CD8-positive, alpha-beta memory T cell (primary cell): ENCODE results near the gene CCDC117. TPM values are rescaled to one million over a fixed set of nuclear protein-coding genes. Genes with fewer than 3 reads are reported as not detected.

ENCODE experiments used
- CTCF ChIA-PET: fragments of 350-600 bp; sonication (Branson Sonifier 250); formaldehyde crosslinking; loops from one replicate; lab custom pipeline; 2021; ENCODE audit warnings: antibody characterized with exemption; lab: Charles Lee
- POLR2A ChIA-PET: fragments of 350-600 bp; sonication (Branson Sonifier 250); formaldehyde crosslinking; loops from one replicate; lab custom pipeline; 2021; ENCODE audit warnings: antibody characterized with exemption; lab: Charles Lee
- DNase-seq, 5 donors: peaks; one replicate each; pipeline versions ENCODE4 v3.0.0 to v3.0.0-alpha.2; 2020 to 2022; ENCODE audit warnings: mixed read lengths in 1 of 5
- H3K27ac ChIP-seq: one replicate; pipeline ENCODE4 v1.7.0; 2013; ENCODE audit warnings: low read depth, mild to moderate bottlenecking, low read length, moderate library complexity
- H3K27me3 ChIP-seq: 2 replicates; pipeline ENCODE4 v1.7.0; 2013; ENCODE audit warnings: low read length, mild to moderate bottlenecking; ENCODE audit not compliant: insufficient read depth, poor library complexity, severe bottlenecking
- H3K36me3 ChIP-seq: 2 replicates; pipeline ENCODE4 v1.7.0; 2013; ENCODE audit warnings: mild to moderate bottlenecking, low read length, moderate library complexity; ENCODE audit not compliant: insufficient read depth
- H3K4me1 ChIP-seq: 2 replicates; pipeline ENCODE4 v1.7.0; 2013; ENCODE audit warnings: mild to moderate bottlenecking, low read length, moderate library complexity; ENCODE audit not compliant: insufficient read depth
- H3K4me3 ChIP-seq: 2 replicates; pipeline ENCODE4 v1.7.0; 2013; ENCODE audit warnings: mild to moderate bottlenecking, low read length
- H3K9me3 ChIP-seq: 2 replicates; pipeline ENCODE4 v1.7.0; 2013; ENCODE audit warnings: mild to moderate bottlenecking, low read length
- H3K27ac Mint-ChIP-seq, 8 donors: one replicate each; pipeline ENCODE4 v1.8.0; 2020 to 2021; ENCODE audit warnings: mixed read lengths in 8 of 8, mild to moderate bottlenecking in 6 of 8, inconsistent platforms in 3 of 8, moderate library complexity in 3 of 8
- H3K27me3 Mint-ChIP-seq, 2 donors: one replicate each; pipeline ENCODE4 v1.8.0; 2020 to 2021; ENCODE audit warnings: mixed read lengths in 2 of 2, mild to moderate bottlenecking in 1 of 2, moderate library complexity in 1 of 2
- H3K36me3 Mint-ChIP-seq, 3 donors: one replicate each; pipeline ENCODE4 v1.8.0; 2020 to 2021; ENCODE audit warnings: mixed read lengths in 3 of 3, inconsistent platforms in 1 of 3, mild to moderate bottlenecking in 1 of 3
- H3K4me1 Mint-ChIP-seq, 3 donors: one replicate each; pipeline ENCODE4 v1.8.0; 2020 to 2021; ENCODE audit warnings: mixed read lengths in 3 of 3, inconsistent platforms in 1 of 3, mild to moderate bottlenecking in 1 of 3
- H3K4me3 Mint-ChIP-seq, 7 donors: one replicate each; pipeline ENCODE4 v1.8.0; 2020 to 2021; ENCODE audit warnings: mixed read lengths in 7 of 7, mild to moderate bottlenecking in 6 of 7, moderate library complexity in 4 of 7, inconsistent platforms in 2 of 7
- H3K9me3 Mint-ChIP-seq, 5 donors: one replicate each; pipeline ENCODE4 v1.8.0; 2020 to 2022; ENCODE audit warnings: mixed read lengths in 5 of 5, mild to moderate bottlenecking in 3 of 5, moderate library complexity in 2 of 5, inconsistent platforms in 1 of 5
- polyA plus RNA-seq: library from polyadenylated mRNA; unstranded; fragments of 300-500 nt; fragmentation: Illumina TruSeq; gene quantifications from one replicate; pipeline ENCODE4 v1.2.3, GENCODE V29; 2021
- total RNA-seq, 2 experiments: library from RNA; stranded (reverse); gene quantifications; one replicate each; pipeline ENCODE4 v1.2.3, GENCODE V29; 2021

CCDC117 gene
- total and polyA plus RNA-seq, 3 experiments from 2014 or later = 11.2 to 24.6 (median 20.9) TPM

- Histone ChIP-seq H3K4me3 (no peak overlapping the region), H3K36me3 (no peaks in the 10 kb centered on the region), H3K4me1 (peaks cover 13% of the 10 kb centered on the region), H3K27me3 (no peaks in the 10 kb centered on the region), H3K9me3 (no peaks in the 10 kb centered on the region), H3K27ac (no peak overlapping the region)
- ChIA-PET POLR2A (interaction anchor here (1.3 to 2.1 kb wide), 2 partner anchors 29 to 229 kb away, joined by 3 to 8 read pairs; partner anchors contain the start of gene XBP1), CTCF (interaction anchor here (0.9 to 4.2 kb wide), 23 partner anchors 9 to 810 kb away, joined by 3 to 50 read pairs (median 6); partner anchors contain the start of gene XBP1)
- no peaks in the 10 kb centered on the region for H3K9me3 Mint-ChIP-seq
- DNase-seq = peak; percentile 59 to 81 (median 67)
- H3K27me3 Mint-ChIP-seq = peaks cover 0 to 1% of the 10 kb centered on the region in 2 donors
- H3K4me1 Mint-ChIP-seq = peaks cover 18 to 45% (median 23%) of the 10 kb centered on the region in 3 donors
- H3K27ac Mint-ChIP-seq = peak overlapping the region in 3 of 8 donors; percentile 3 to 52 (median 40)
- H3K36me3 Mint-ChIP-seq = peaks cover 0 to 9% (median 6%) of the 10 kb centered on the region in 3 donors
- H3K4me3 Mint-ChIP-seq = peak overlapping the region in 3 of 7 donors; percentile 37 to 70 (median 49)
Measured at GRCh38 chr22:28829358-28830181, 57.1 kb downstream of the CCDC117 start.

DNA sequence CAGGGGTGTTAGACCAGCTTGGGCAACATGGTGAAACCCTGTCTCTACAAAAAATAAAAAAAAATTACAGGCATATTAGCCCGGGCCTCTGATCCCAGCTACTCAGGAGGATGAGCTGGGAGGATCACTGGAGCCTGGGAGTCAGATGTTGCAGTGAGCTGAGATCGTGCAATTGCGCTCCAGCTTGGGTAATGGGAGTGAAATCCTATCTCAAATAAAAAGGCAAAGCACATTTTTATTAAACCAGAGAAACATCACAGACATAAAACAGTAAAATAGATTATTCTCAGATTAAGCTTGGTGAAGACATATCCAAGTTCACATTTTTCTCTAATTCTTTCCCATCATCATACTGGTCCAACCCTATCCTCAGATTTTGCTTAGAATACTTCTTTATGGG lies 57.9 kb downstream of the CCDC117 start:
- Mint-ChIP-seq H3K27ac (no peak overlapping the region), H3K4me1 (peaks cover 16 to 40% (median 23%) of the 10 kb centered on the region in 3 donors), H3K27me3 (peaks cover 0 to 1% of the 10 kb centered on the region in 2 donors), H3K36me3 (peaks cover 0 to 6% (median 4%) of the 10 kb centered on the region in 3 donors), H3K4me3 (no peak overlapping the region), H3K9me3 (no peaks in the 10 kb centered on the region)
- peaks cover 10% of the 10 kb centered on the region for H3K4me1 ChIP-seq
- DNase-seq = no peak
- no peaks in the 10 kb centered on the region for H3K9me3 ChIP-seq
- no peaks in the 10 kb centered on the region for H3K36me3 ChIP-seq
- ChIA-PET POLR2A (interaction anchor here (0.7 kb wide), 1 partner anchor 30 kb away, joined by 3 read pairs; the partner anchor contains the start of gene XBP1), CTCF (interaction anchor here (0.8 to 4.2 kb wide), 12 partner anchors 12 to 243 kb away, joined by 3 to 50 read pairs (median 12); partner anchors contain the start of gene XBP1)
- no peaks in the 10 kb centered on the region for H3K27me3 ChIP-seq
- H3K4me3 ChIP-seq = no peak overlapping the region
- no peak overlapping the region for H3K27ac ChIP-seq

GRCh38 chr22:28831140-28832072 lies 58.9 kb downstream of the CCDC117 start:
- H3K4me1 Mint-ChIP-seq = peaks cover 16 to 38% (median 22%) of the 10 kb centered on the region in 3 donors
- Histone ChIP-seq H3K27me3 (no peaks in the 10 kb centered on the region), H3K27ac (no peak overlapping the region), H3K4me1 (peaks cover 10% of the 10 kb centered on the region), H3K9me3 (no peaks in the 10 kb centered on the region), H3K36me3 (no peaks in the 10 kb centered on the region), H3K4me3 (no peak overlapping the region)
- H3K4me3 Mint-ChIP-seq = no peak overlapping the region
- H3K27ac Mint-ChIP-seq = peak overlapping the region in 1 of 8 donors; percentile 84
- no peak for DNase-seq
- POLR2A ChIA-PET = interaction anchor here (0.7 kb wide), 1 partner anchor 31 kb away, joined by 3 read pairs; the partner anchor contains the start of gene XBP1
- H3K27me3 Mint-ChIP-seq = peaks cover 0 to 1% of the 10 kb centered on the region in 2 donors
- no peaks in the 10 kb centered on the region for H3K9me3 Mint-ChIP-seq
- peaks cover 0 to 6% (median 4%) of the 10 kb centered on the region in 3 donors for H3K36me3 Mint-ChIP-seq
- CTCF ChIA-PET = interaction anchor here (0.9 to 4.0 kb wide), 4 partner anchors 16 to 238 kb away, joined by 3 to 50 read pairs (median 16); no protein-coding TSS in a partner anchor

GRCh38 chr22:28832731-28833130 lies 60.2 kb downstream of the CCDC117 start:
- Histone ChIP-seq H3K4me1 (peaks cover 10% of the 10 kb centered on the region), H3K9me3 (no peaks in the 10 kb centered on the region), H3K27ac (no peak overlapping the region), H3K27me3 (no peaks in the 10 kb centered on the region), H3K4me3 (no peak overlapping the region), H3K36me3 (no peaks in the 10 kb centered on the region)
- Mint-ChIP-seq H3K4me3 (no peak overlapping the region), H3K27ac (peak overlapping the region in 2 of 8 donors; percentile 23 to 40), H3K9me3 (no peaks in the 10 kb centered on the region), H3K36me3 (peaks cover 0 to 6% (median 4%) of the 10 kb centered on the region in 3 donors), H3K27me3 (peaks cover 0 to 1% of the 10 kb centered on the region in 2 donors), H3K4me1 (peaks cover 16 to 31% (median 18%) of the 10 kb centered on the region in 3 donors)
- POLR2A ChIA-PET = no interaction called here
- no peak for DNase-seq
- CTCF ChIA-PET = no interaction called here

GRCh38 chr22:28833276-28833923 lies 60.9 kb downstream of the CCDC117 start:
- H3K9me3 Mint-ChIP-seq = no peaks in the 10 kb centered on the region
- CTCF ChIA-PET = no interaction called here
- H3K4me1 ChIP-seq = peaks cover 10% of the 10 kb centered on the region

DNA sequence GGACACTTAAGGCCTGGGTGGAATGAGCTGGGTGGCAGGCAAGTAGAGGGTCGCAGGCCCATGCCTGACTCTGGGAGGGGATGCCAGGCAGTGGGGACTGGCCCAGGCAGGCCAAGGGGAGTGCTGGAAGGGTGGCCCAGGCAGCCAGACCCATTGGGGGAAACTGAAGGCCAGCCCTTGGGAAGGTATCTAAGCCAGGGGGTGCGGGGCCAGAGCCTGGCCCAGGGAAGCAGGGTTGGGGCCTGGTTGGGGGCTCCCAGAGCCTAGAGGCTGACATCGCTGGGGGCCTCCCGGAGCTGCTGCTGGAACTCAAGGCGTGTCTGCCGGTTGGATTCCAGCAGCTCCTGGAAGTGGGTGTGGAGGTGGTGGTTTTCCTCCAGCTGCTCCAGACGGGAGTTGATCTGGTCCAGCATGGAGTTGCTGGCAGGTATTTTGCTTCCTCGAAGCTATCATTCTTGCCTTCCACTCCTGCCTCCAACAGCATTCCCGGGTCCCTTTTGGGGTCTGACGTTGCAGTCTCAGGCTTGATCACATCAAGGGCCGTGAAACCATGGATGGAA lies 63.2 kb downstream of the CCDC117 start:
- DNase-seq = no peak
- H3K27ac ChIP-seq = no peak overlapping the region
- no peaks in the 10 kb centered on the region for H3K9me3 ChIP-seq
- ChIA-PET CTCF (interaction anchor here (1.3 to 1.6 kb wide), 2 partner anchors 45 to 235 kb away, joined by 3 to 4 read pairs; no protein-coding TSS in a partner anchor), POLR2A (no interaction called here)
- H3K4me3 Mint-ChIP-seq = no peak overlapping the region
- H3K9me3 Mint-ChIP-seq = no peaks in the 10 kb centered on the region
- no peaks in the 10 kb centered on the region for H3K4me1 ChIP-seq
- H3K27me3 Mint-ChIP-seq = no peaks in the 10 kb centered on the region
- H3K36me3 ChIP-seq = no peaks in the 10 kb centered on the region
- H3K4me3 ChIP-seq = no peak overlapping the region
- no peaks in the 10 kb centered on the region for H3K27me3 ChIP-seq
- peak overlapping the region in 1 of 8 donors; percentile 48 for H3K27ac Mint-ChIP-seq
- H3K36me3 Mint-ChIP-seq = peaks cover 0 to 6% (median 4%) of the 10 kb centered on the region in 3 donors
- peaks cover 5 to 17% (median 7%) of the 10 kb centered on the region in 3 donors for H3K4me1 Mint-ChIP-seq

More at GRCh38 chr22:28833276-28833923, 60.9 kb downstream of the CCDC117 start:
- H3K27ac Mint-ChIP-seq = peak overlapping the region in 3 of 8 donors; percentile 4 to 35 (median 27)
- peaks cover 0 to 1% of the 10 kb centered on the region in 2 donors for H3K27me3 Mint-ChIP-seq
- H3K4me3 Mint-ChIP-seq = no peak overlapping the region
- no peak overlapping the region for H3K4me3 ChIP-seq
- no peaks in the 10 kb centered on the region for H3K27me3 ChIP-seq
- POLR2A ChIA-PET = no interaction called here
- no peaks in the 10 kb centered on the region for H3K9me3 ChIP-seq
- H3K27ac ChIP-seq = no peak overlapping the region
- no peak for DNase-seq
- H3K36me3 Mint-ChIP-seq = peaks cover 0 to 6% (median 4%) of the 10 kb centered on the region in 3 donors
- peaks cover 13 to 28% (median 15%) of the 10 kb centered on the region in 3 donors for H3K4me1 Mint-ChIP-seq
- H3K36me3 ChIP-seq = no peaks in the 10 kb centered on the region

GRCh38 chr22:28837640-28838039 lies 65.1 kb downstream of the CCDC117 start:
- Histone ChIP-seq H3K27me3 (no peaks in the 10 kb centered on the region), H3K4me1 (no peaks in the 10 kb centered on the region), H3K4me3 (no peak overlapping the region), H3K27ac (no peak overlapping the region), H3K36me3 (no peaks in the 10 kb centered on the region), H3K9me3 (no peaks in the 10 kb centered on the region)
- Mint-ChIP-seq H3K4me3 (no peak overlapping the region), H3K9me3 (no peaks in the 10 kb centered on the region), H3K27ac (peak overlapping the region in 1 of 8 donors; percentile 8), H3K27me3 (no peaks in the 10 kb centered on the region), H3K4me1 (peaks cover 5 to 12% (median 7%) of the 10 kb centered on the region in 3 donors), H3K36me3 (peaks cover 0 to 3% (median 0%) of the 10 kb centered on the region in 3 donors)
- CTCF ChIA-PET = no interaction called here
- POLR2A ChIA-PET = no interaction called here
- no peak for DNase-seq
